ENCODE measurements around the gene TMEM163.

DNA sequence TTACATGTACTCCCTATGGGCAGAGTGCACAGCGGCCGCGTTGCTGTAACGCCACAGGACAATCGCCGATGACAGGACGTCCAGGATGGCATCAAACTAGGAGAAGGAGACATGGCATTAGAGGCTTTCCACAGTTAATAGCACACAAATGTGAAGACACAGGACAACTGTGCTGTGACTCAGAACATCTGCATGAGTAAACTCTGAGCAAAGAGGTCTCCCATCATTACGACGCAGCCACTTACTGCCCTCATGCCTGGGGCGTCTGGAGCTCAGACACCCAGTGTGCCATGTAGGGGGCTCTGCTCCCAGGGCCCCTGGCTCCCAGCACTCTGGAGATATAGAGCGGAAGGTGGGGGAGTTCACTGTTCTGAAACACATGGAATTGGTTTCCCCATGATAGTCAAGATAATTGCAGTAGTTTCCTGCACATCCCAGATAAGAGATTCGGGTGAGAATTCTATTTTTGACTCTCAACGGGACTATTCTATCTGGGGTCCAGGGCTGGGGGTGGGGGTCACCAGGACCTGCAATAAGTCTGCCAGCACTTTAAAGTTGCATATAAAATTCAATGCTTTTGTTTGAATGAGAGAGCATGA, 168.1 kb downstream of the TMEM163 start:
- TF ChIP-seq, protein P1, sequence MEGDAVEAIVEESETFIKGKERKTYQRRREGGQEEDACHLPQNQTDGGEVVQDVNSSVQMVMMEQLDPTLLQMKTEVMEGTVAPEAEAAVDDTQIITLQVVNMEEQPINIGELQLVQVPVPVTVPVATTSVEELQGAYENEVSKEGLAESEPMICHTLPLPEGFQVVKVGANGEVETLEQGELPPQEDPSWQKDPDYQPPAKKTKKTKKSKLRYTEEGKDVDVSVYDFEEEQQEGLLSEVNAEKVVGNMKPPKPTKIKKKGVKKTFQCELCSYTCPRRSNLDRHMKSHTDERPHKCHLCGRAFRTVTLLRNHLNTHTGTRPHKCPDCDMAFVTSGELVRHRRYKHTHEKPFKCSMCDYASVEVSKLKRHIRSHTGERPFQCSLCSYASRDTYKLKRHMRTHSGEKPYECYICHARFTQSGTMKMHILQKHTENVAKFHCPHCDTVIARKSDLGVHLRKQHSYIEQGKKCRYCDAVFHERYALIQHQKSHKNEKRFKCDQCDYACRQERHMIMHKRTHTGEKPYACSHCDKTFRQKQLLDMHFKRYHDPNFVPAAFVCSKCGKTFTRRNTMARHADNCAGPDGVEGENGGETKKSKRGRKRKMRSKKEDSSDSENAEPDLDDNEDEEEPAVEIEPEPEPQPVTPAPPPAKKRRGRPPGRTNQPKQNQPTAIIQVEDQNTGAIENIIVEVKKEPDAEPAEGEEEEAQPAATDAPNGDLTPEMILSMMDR (IDR thresholded peaks at IDR 0.05): no peak
- no peak for TF ChIP-seq EP300 (IDR thresholded peaks at IDR 0.05)
